Measurements from ENCODE around the gene HCFC1R1.

HCFC1R1 gene

DNA sequence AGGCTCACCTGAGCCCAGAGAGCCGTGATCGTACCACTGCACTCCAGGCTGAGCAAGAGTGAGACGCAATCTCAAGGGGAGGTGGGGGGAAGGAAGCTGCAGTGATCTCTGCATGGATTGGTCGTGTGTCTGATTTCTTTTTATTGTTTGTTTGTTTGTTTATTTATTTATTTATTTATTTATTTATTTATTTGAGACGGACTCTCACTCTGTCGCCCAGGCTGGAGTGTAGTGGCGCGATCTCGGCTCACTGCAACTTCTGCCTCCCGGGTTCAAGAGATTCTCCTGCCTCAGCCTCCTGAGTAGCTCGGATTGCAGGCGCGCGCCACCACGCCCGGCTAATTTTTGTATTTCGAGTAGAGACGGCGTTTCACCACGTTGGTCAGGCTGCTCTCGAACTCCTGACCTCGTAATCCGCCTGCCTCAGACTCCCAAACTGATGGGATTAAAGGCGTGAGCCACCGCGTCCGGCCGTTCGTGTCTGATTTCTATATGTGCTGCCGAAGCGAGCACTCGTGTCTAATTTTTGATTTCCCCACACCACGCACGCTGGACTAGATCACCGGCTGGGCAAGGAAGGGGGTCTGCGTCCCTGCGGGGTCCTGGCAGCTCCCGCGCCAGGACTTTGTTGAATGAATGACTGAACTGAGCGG is 4.0 kb downstream of the HCFC1R1 start:
- H2AFZ ChIP-seq (ENCODE audit: insufficient read depth, low read length, poor library complexity) = peak overlapping the region; percentile 47
- H2BK12ac ChIP-seq (ENCODE audit: low read length) = peak overlapping the region; percentile 85
- H3K14ac ChIP-seq (ENCODE audit: low read length) = no peak overlapping the region
- H4K91ac ChIP-seq (ENCODE audit: low read depth, low read length) = peak overlapping the region; percentile 39
- peak overlapping the region; percentile 84 for H3K4me2 ChIP-seq (ENCODE audit: low read length)
- H3K18ac ChIP-seq (ENCODE audit: low read length) = no peak overlapping the region
- peak overlapping the region; percentile 71 for H3K9ac ChIP-seq (ENCODE audit: low read length)
- H4K12ac ChIP-seq (ENCODE audit: low read depth, low read length) = no peak overlapping the region
- H3K9me3 ChIP-seq (ENCODE audit: insufficient read depth, low read depth, low read length) = peaks cover 3% of the 10 kb centered on the region
- H3K4me1 ChIP-seq (ENCODE audit: control insufficient read depth in 1 of 2, insufficient read depth in 2 of 2, low read length in 2 of 2) = peaks cover 18 to 29% of the 10 kb centered on the region in 2 experiments
- peaks cover 25 to 29% of the 10 kb centered on the region in 2 experiments for H3K36me3 ChIP-seq (ENCODE audit: control insufficient read depth in 1 of 2, insufficient read depth in 2 of 2, low read length in 2 of 2)
- no peaks in the 10 kb centered on the region for H3K27me3 ChIP-seq (ENCODE audit: insufficient read depth, low read length)
- no peak for DNase-seq
- no CpG with 5 or more reads among the region's 40 CpGs for WGBS (ENCODE audit: extremely low coverage, insufficient coverage, insufficient read length)
- H3K23ac ChIP-seq (ENCODE audit: low read length) = no peak overlapping the region
- H2BK5ac ChIP-seq (ENCODE audit: low read depth, low read length, poor library complexity) = peak overlapping the region; percentile 29
- H3K79me1 ChIP-seq (ENCODE audit: low read length) = peaks cover 48% of the 10 kb centered on the region
- no peak overlapping the region for H3K27ac ChIP-seq (ENCODE audit: low read depth, low read length)
- H2BK120ac ChIP-seq (ENCODE audit: insufficient read depth, low read length, poor library complexity) = peak overlapping the region; percentile 35
- H3K4ac ChIP-seq (ENCODE audit: low read depth, low read length) = peak overlapping the region; percentile 82
- H4K8ac ChIP-seq (ENCODE audit: low read depth, low read length) = peak overlapping the region; percentile 61
- peak overlapping the region; percentile 52 for H3K4me3 ChIP-seq (ENCODE audit: low read depth, low read length)
- H2AK5ac ChIP-seq (ENCODE audit: low read length) = peak overlapping the region; percentile 49
- H3K79me2 ChIP-seq (ENCODE audit: control insufficient read depth, insufficient read depth, low read length, poor library complexity) = peaks cover 42% of the 10 kb centered on the region

DNA sequence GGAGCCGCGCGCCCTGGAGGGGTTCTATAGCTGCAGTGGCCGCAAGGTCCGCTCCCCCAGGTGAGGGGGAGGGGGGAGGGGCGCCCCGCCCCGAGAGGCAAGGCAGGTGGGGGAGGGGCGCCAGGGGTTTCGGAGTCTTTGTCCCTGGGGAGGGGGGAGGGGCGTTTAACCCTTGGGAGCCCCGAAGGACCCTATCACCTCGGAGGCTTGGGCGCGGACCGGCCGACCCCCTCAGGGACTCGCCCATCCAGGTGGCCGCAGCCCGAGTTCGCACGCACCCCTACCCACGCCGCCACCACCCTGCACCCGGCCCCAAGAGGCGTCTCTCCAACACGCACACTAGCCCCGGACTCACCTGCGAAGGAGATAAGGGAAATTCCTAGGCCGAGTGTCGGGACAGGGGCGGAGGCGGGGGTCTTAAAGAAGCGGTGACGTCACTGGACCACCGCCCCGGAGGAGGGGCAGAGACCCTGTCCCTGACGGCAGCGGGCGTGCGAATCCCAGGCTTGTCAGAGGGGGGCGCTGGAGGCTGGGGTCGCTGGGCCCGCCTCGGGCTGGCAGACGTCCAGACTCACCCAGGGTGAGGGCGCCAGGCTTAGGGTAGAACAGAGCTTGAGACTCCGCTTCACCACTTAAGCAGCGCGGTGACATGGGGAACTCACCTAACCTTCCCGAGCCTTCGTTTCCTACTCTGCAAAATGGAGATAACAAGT is 5.8 kb downstream of the HCFC1R1 start, which contains the start of gene CLDN6:
CLDN6 (minus strand) TSS at position 390 of the 713 bp plus-strand sequence. CDS start 2,162 bp downstream, outside the sequence.
- no CpG with 5 or more reads among the region's 52 CpGs for WGBS (ENCODE audit: extremely low coverage, insufficient coverage, insufficient read length)
- Histone ChIP-seq H3K27ac (ENCODE audit: low read depth, low read length) (peak within 1 kb of the TSS; percentile 87), H3K4me1 (ENCODE audit: control insufficient read depth in 1 of 2, insufficient read depth in 2 of 2, low read length in 2 of 2) (peaks cover 28 to 40% of the 10 kb centered on the region in 2 experiments), H3K36me3 (ENCODE audit: control insufficient read depth in 1 of 2, insufficient read depth in 2 of 2, low read length in 2 of 2) (peaks cover 31 to 36% of the 10 kb centered on the region in 2 experiments), H3K4me2 (ENCODE audit: low read length) (peak within 1 kb of the TSS; percentile 66), H3K9ac (ENCODE audit: low read length) (peak within 1 kb of the TSS; percentile 87), H3K9me3 (ENCODE audit: insufficient read depth, low read depth, low read length) (peaks cover 3% of the 10 kb centered on the region), H3K18ac (ENCODE audit: low read length) (peak within 1 kb of the TSS; percentile 99), H3K4me3 (ENCODE audit: low read depth, low read length) (peak within 1 kb of the TSS; percentile 98), H2BK120ac (ENCODE audit: insufficient read depth, low read length, poor library complexity) (peak within 1 kb of the TSS; percentile 98), H3K79me1 (ENCODE audit: low read length) (peaks cover 38% of the 10 kb centered on the region), H3K27me3 (ENCODE audit: insufficient read depth, low read length) (no peaks in the 10 kb centered on the region), H2BK12ac (ENCODE audit: low read length) (peak within 1 kb of the TSS; percentile 42), H4K91ac (ENCODE audit: low read depth, low read length) (peak within 1 kb of the TSS; percentile 97), H4K8ac (ENCODE audit: low read depth, low read length) (peak within 1 kb of the TSS; percentile 90), H3K79me2 (ENCODE audit: control insufficient read depth, insufficient read depth, low read length, poor library complexity) (peaks cover 36% of the 10 kb centered on the region), H2BK5ac (ENCODE audit: low read depth, low read length, poor library complexity) (peak within 1 kb of the TSS; percentile 99), H2AK5ac (ENCODE audit: low read length) (peak within 1 kb of the TSS; percentile 98), H2AFZ (ENCODE audit: insufficient read depth, low read length, poor library complexity) (peak within 1 kb of the TSS; percentile 61), H4K12ac (ENCODE audit: low read depth, low read length) (peak within 1 kb of the TSS; percentile 89), H3K4ac (ENCODE audit: low read depth, low read length) (peak within 1 kb of the TSS; percentile 98), H3K23ac (ENCODE audit: low read length) (no peak within 1 kb of the TSS), H3K14ac (ENCODE audit: low read length) (peak within 1 kb of the TSS; percentile 97)
- peak in 1 of 2 donors; percentile 20 for DNase-seq

DNA sequence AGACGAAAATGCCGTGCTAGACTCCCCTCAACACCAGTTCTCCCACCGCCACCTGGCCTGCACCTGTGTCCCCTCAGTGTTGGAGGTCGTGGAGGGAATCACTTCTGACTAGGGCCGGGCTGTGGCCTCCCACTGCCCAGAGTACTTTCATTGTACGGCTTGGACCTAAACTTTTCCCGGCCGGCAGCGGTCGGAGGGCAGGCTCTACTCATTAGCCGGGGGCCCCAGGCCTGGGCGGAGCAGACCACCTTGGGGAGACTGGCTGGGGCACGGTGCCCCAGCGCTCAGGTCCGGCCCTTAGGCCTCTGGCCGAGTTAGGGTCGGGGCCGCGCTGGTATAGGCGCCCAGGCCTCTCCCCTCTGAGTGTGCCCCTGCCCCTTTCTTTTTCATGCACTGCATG is 6.4 kb downstream of the HCFC1R1 start:
- Histone ChIP-seq H2AFZ (ENCODE audit: insufficient read depth, low read length, poor library complexity) (no peak overlapping the region), H4K12ac (ENCODE audit: low read depth, low read length) (peak overlapping the region; percentile 13), H3K9ac (ENCODE audit: low read length) (peak overlapping the region; percentile 73), H3K79me2 (ENCODE audit: control insufficient read depth, insufficient read depth, low read length, poor library complexity) (peaks cover 31% of the 10 kb centered on the region), H3K4me2 (ENCODE audit: low read length) (peak overlapping the region; percentile 66), H2BK5ac (ENCODE audit: low read depth, low read length, poor library complexity) (peak overlapping the region; percentile 63), H3K9me3 (ENCODE audit: insufficient read depth, low read depth, low read length) (peaks cover 3% of the 10 kb centered on the region), H3K27me3 (ENCODE audit: insufficient read depth, low read length) (no peaks in the 10 kb centered on the region), H3K23ac (ENCODE audit: low read length) (no peak overlapping the region), H3K27ac (ENCODE audit: low read depth, low read length) (peak overlapping the region; percentile 87), H3K4me1 (ENCODE audit: control insufficient read depth in 1 of 2, insufficient read depth in 2 of 2, low read length in 2 of 2) (peaks cover 28 to 41% of the 10 kb centered on the region in 2 experiments), H4K91ac (ENCODE audit: low read depth, low read length) (peak overlapping the region; percentile 97), H3K18ac (ENCODE audit: low read length) (peak overlapping the region; percentile 92), H2BK12ac (ENCODE audit: low read length) (peak overlapping the region; percentile 42), H4K8ac (ENCODE audit: low read depth, low read length) (peak overlapping the region; percentile 57), H3K4ac (ENCODE audit: low read depth, low read length) (peak overlapping the region; percentile 93), H3K36me3 (ENCODE audit: control insufficient read depth in 1 of 2, insufficient read depth in 2 of 2, low read length in 2 of 2) (peaks cover 26 to 30% of the 10 kb centered on the region in 2 experiments), H3K14ac (ENCODE audit: low read length) (peak overlapping the region; percentile 85), H3K4me3 (ENCODE audit: low read depth, low read length) (peak overlapping the region; percentile 98), H2AK5ac (ENCODE audit: low read length) (peak overlapping the region; percentile 73), H3K79me1 (ENCODE audit: low read length) (peaks cover 34% of the 10 kb centered on the region), H2BK120ac (ENCODE audit: insufficient read depth, low read length, poor library complexity) (peak overlapping the region; percentile 86)
- no CpG with 5 or more reads among the region's 20 CpGs for WGBS (ENCODE audit: extremely low coverage, insufficient coverage, insufficient read length)
- DNase-seq = no peak

DNA sequence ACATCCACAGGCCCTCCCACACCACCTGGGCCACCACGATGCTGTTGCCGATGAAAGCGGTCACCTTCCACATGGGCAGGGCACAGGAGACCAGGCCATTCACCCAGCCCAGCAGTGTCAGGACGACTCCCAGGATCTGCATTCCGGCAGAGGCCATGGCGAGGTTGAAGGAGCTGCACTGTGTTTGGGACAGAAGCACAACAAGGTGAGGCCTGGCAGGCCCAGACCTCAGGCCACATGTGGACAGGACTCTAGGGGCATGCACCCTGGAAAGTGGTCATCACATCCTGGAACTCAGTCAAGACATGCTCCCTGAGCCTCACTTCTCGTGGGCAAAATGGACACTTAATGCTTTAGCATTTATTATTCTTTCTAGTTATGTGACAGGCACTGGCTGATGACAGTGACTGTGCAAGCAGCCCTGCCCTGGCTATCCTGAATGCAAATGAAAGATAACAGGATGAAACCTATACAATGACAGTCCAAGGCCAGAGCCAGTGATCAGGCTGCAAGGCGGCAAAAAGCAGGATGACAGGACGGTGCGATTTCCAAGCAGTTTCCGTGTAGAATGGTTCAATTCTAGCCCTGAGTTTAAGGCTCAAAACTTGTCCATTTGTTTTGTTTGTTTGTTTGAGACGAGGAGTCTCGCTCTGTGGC is 7.7 kb downstream of the HCFC1R1 start:
- Histone ChIP-seq H3K14ac (ENCODE audit: low read length) (no peak overlapping the region), H3K4me1 (ENCODE audit: control insufficient read depth in 1 of 2, insufficient read depth in 2 of 2, low read length in 2 of 2) (peaks cover 32 to 50% of the 10 kb centered on the region in 2 experiments), H2AFZ (ENCODE audit: insufficient read depth, low read length, poor library complexity) (no peak overlapping the region), H3K27me3 (ENCODE audit: insufficient read depth, low read length) (no peaks in the 10 kb centered on the region), H3K4me2 (ENCODE audit: low read length) (peak overlapping the region; percentile 27), H4K8ac (ENCODE audit: low read depth, low read length) (no peak overlapping the region), H2BK5ac (ENCODE audit: low read depth, low read length, poor library complexity) (no peak overlapping the region), H3K79me1 (ENCODE audit: low read length) (peaks cover 30% of the 10 kb centered on the region), H3K79me2 (ENCODE audit: control insufficient read depth, insufficient read depth, low read length, poor library complexity) (peaks cover 25% of the 10 kb centered on the region), H2BK120ac (ENCODE audit: insufficient read depth, low read length, poor library complexity) (no peak overlapping the region), H3K36me3 (ENCODE audit: control insufficient read depth in 1 of 2, insufficient read depth in 2 of 2, low read length in 2 of 2) (peaks cover 18 to 23% of the 10 kb centered on the region in 2 experiments), H3K27ac (ENCODE audit: low read depth, low read length) (no peak overlapping the region), H2AK5ac (ENCODE audit: low read length) (no peak overlapping the region), H3K23ac (ENCODE audit: low read length) (no peak overlapping the region), H3K4me3 (ENCODE audit: low read depth, low read length) (no peak overlapping the region), H3K4ac (ENCODE audit: low read depth, low read length) (peak overlapping the region; percentile 0), H4K12ac (ENCODE audit: low read depth, low read length) (no peak overlapping the region), H3K9me3 (ENCODE audit: insufficient read depth, low read depth, low read length) (peaks cover 3% of the 10 kb centered on the region), H2BK12ac (ENCODE audit: low read length) (no peak overlapping the region), H4K91ac (ENCODE audit: low read depth, low read length) (no peak overlapping the region), H3K9ac (ENCODE audit: low read length) (no peak overlapping the region), H3K18ac (ENCODE audit: low read length) (no peak overlapping the region)
- DNase-seq = no peak
- WGBS (ENCODE audit: extremely low coverage, insufficient coverage, insufficient read length) = no CpG with 5 or more reads among the region's 13 CpGs
